K562 (cell line): ENCODE results near the gene ACE. TPM values are rescaled to one million over a fixed set of nuclear protein-coding genes. Genes with fewer than 3 reads are reported as not detected.
A peak's percentile ranks its signal among the peaks of the same experiment; 100 is the strongest.

Source experiments
- ATAC-seq: fragments of 200-7000 bp; cut with Tn5 transposase; 3 replicates; pipeline ENCODE4 v1.9.1; 2020; ENCODE audit warnings: moderate library complexity
- BruUV-seq: library from RNA; stranded (reverse); fragments of 400-500 nt; replicated peaks from 2 replicates; lab custom pipeline; 2021; lab: Mats Ljungman, UMichigan
- CTCF ChIA-PET: fragments of 300-600 bp; formaldehyde crosslinking; extraction: SDS; loops from one replicate; lab custom pipeline; 2021; ENCODE audit warnings: low intra/inter-chr PET ratio; lab: Yijun Ruan, JAX
- POLR2A ChIA-PET: fragments of 300-600, 350-650 bp; sonication (Branson Sonifier 250); formaldehyde crosslinking; extraction: SDS; loops from one replicate; lab custom pipeline; 2021; ENCODE audit warnings: antibody characterized with exemption, inconsistent platforms; lab: Yijun Ruan, JAX
- DNase-seq, 4 experiments: peaks; one replicate each; pipeline versions ENCODE4 v3.0.0 to v3.0.0-alpha.2; 2011 to 2018; ENCODE audit warnings: low spot score in 3 of 4, mixed read lengths in 3 of 4; ENCODE audit errors: extremely low read depth in 1 of 4
- FAIRE-seq: peaks from 2 replicates; lab custom pipeline; 2011; peaks lifted over from hg19 to GRCh38; lab: Jason Lieb, UNC
- H2AFZ ChIP-seq: 2 replicates; pipeline ENCODE4 v1.6.0; 2011; ENCODE audit warnings: low read depth, low read length, control low read depth, inconsistent platforms
- H3K27ac ChIP-seq: fragments of 200-600 bp; 3 replicates; pipeline ENCODE4 v1.8.0; 2011; ENCODE audit warnings: low read depth, mild to moderate bottlenecking, control low read depth, inconsistent platforms, low read length, moderate library complexity, mixed read lengths; ENCODE audit errors: extremely low read depth
- H3K27me3 ChIP-seq, 2 experiments: fragments of 300-600 bp in 1 of 2; 2 replicates in 1 of 2; 3 replicates in 1 of 2; pipeline versions ENCODE4 v1.6.0 to v1.8.0; 2011; ENCODE audit warnings: inconsistent platforms in 2 of 2, low read length in 2 of 2, mild to moderate bottlenecking in 1 of 2, mixed read lengths in 1 of 2, moderate library complexity in 1 of 2; ENCODE audit not compliant: control insufficient read depth in 2 of 2, insufficient read depth in 2 of 2
- H3K36me3 ChIP-seq: fragments of 300-600 bp; 3 replicates; pipeline ENCODE4 v1.8.0; 2011; ENCODE audit warnings: mild to moderate bottlenecking, low read length, inconsistent platforms; ENCODE audit not compliant: control insufficient read depth, insufficient read depth
- H3K4me1 ChIP-seq, 2 experiments: fragments of 200-600 bp in 1 of 2; replicated peaks in 1 of 2; 2 replicates in 1 of 2; 3 replicates in 1 of 2; pipeline versions ENCODE4 v1.5.1 to v1.8.0; 2011; ENCODE audit warnings: inconsistent platforms in 2 of 2, low read length in 2 of 2, mild to moderate bottlenecking in 1 of 2, mixed read lengths in 1 of 2, moderate library complexity in 1 of 2; ENCODE audit not compliant: control insufficient read depth in 2 of 2, insufficient read depth in 2 of 2
- H3K4me2 ChIP-seq: 2 replicates; pipeline ENCODE4 v1.6.1; 2011; ENCODE audit warnings: low read length, control low read depth, inconsistent platforms, mixed read lengths; ENCODE audit not compliant: insufficient read depth
- H3K4me3 ChIP-seq: fragments of 200-600 bp; sonication (generic), shearing (Covaris generic); 2 replicates; pipeline ENCODE4 v1.5.1; 2016; ENCODE audit warnings: control low read depth, inconsistent platforms
- H3K79me2 ChIP-seq: fragments of 200-600 bp; 3 replicates; pipeline ENCODE4 v1.8.0; 2011; ENCODE audit warnings: low read length, inconsistent platforms; ENCODE audit not compliant: control insufficient read depth, insufficient read depth
- H3K9ac ChIP-seq, 2 experiments: 2 replicates each; pipeline versions ENCODE4 v1.6.0 to v1.6.1; 2011; ENCODE audit warnings: low read depth in 2 of 2, low read length in 2 of 2, control low read depth in 1 of 2, inconsistent platforms in 1 of 2, mild to moderate bottlenecking in 1 of 2, mixed read lengths in 1 of 2; ENCODE audit not compliant: insufficient read depth in 1 of 2
- H3K9me1 ChIP-seq: one replicate; pipeline ENCODE4 v1.6.0; 2011; ENCODE audit warnings: inconsistent platforms, mild to moderate bottlenecking, low read length, moderate library complexity; ENCODE audit not compliant: control insufficient read depth, insufficient read depth
- H3K9me3 ChIP-seq: replicated peaks from 2 replicates; pipeline ENCODE4 v1.5.1; 2011; ENCODE audit warnings: low read depth, low read length, inconsistent platforms; ENCODE audit not compliant: control insufficient read depth, insufficient read depth
- H4K20me1 ChIP-seq: replicated peaks from 2 replicates; pipeline ENCODE4 v1.6.1; 2011; ENCODE audit warnings: low read length, inconsistent platforms, mixed read lengths; ENCODE audit not compliant: control insufficient read depth, insufficient read depth
- CHD1 ChIP-seq: fragments of 200-600 bp; sonication (generic); IDR thresholded peaks from one replicate; pipeline ENCODE4 v1.6.1; 2012; ENCODE audit warnings: mild to moderate bottlenecking, moderate library complexity, low read length, inconsistent platforms
- CTBP1 ChIP-seq: fragments of 450-650 bp; IDR thresholded peaks from 2 replicates; pipeline ENCODE4 v1.6.1; 2016; ENCODE audit warnings: borderline replicate concordance
- CXXC5 ChIP-seq: fragments of 250-450 bp; sonication (Bioruptor Pico); IDR thresholded peaks from 2 replicates; pipeline ENCODE4 v1.8.0; 2022; ENCODE audit warnings: inconsistent platforms, mild to moderate bottlenecking, moderate library complexity
- E2F6 ChIP-seq, 2 experiments: IDR thresholded peaks; 2 replicates each; pipeline ENCODE4 v1.6.1; 2011; ENCODE audit warnings: borderline replicate concordance in 1 of 2, control low read depth in 1 of 2, low read depth in 1 of 2, low read length in 1 of 2, mild to moderate bottlenecking in 1 of 2, mixed read lengths in 1 of 2, moderate library complexity in 1 of 2; ENCODE audit not compliant: insufficient read depth in 1 of 2, insufficient read length in 1 of 2, poor library complexity in 1 of 2, severe bottlenecking in 1 of 2; ENCODE audit errors: extremely low read depth in 1 of 2
- HMGXB4 ChIP-seq: sonication (generic); formaldehyde crosslinking; IDR thresholded peaks from 2 replicates; pipeline ENCODE4 v1.8.1; 2023; ENCODE audit warnings: mild to moderate bottlenecking, missing genetic modification reagents
- MITF ChIP-seq: IDR thresholded peaks from 2 replicates; pipeline ENCODE4 v1.6.1; 2014; ENCODE audit warnings: antibody characterized with exemption
- MXD1 ChIP-seq: fragments of 250-450 bp; sonication (Bioruptor Pico); IDR thresholded peaks from 2 replicates; pipeline ENCODE4 v1.8.0; 2021; ENCODE audit warnings: borderline replicate concordance, mild to moderate bottlenecking, moderate library complexity; ENCODE audit not compliant: poor library complexity, severe bottlenecking
- SAFB2 ChIP-seq: fragments of 200-400 bp; formaldehyde crosslinking; IDR thresholded peaks from 2 replicates; pipeline ENCODE4 v1.6.1; 2018; ENCODE audit warnings: borderline replicate concordance, low read length, low read depth, moderate library complexity; ENCODE audit not compliant: severe bottlenecking
- ZBTB17 ChIP-seq: fragments of 450-650 bp; formaldehyde crosslinking; IDR thresholded peaks from 2 replicates; pipeline ENCODE4 v1.4.0; 2020; ENCODE audit warnings: mild to moderate bottlenecking
- ZNF143 ChIP-seq: sonication (generic); formaldehyde crosslinking; IDR thresholded peaks from 2 replicates; pipeline ENCODE4 v1.9.0; 2022; ENCODE audit warnings: mild to moderate bottlenecking, missing genetic modification reagents
- ZNF766 ChIP-seq: fragments of 200-800 bp; sonication (Bioruptor generic); conservative IDR thresholded peaks from 2 replicates; pipeline ENCODE4 v1.6.1; 2016; ENCODE audit warnings: missing genetic modification characterization, missing compliant biosample characterization
- whole genome bisulfite sequencing: fragments of 100-300 bp; shearing (Covaris generic); methylation state at CpG from one replicate; pipeline ENCODE4 v1.1.6; 2016; ENCODE audit warnings: low coverage, mixed read lengths; ENCODE audit not compliant: insufficient coverage; ENCODE audit errors: missing lambda C conversion rate; 5-methylcytosine and 5-hydroxymethylcytosine counted together
- in situ Hi-C: fragments of 300-500 bp; cut with MboI; formaldehyde crosslinking; loops from 4 replicates; pipeline ENCODE4 v1.15.0; 2018; ENCODE audit warnings: inconsistent platforms, mixed read lengths
- intact Hi-C: fragments of 100-400 bp; cut with micrococcal nuclease; formaldehyde crosslinking; loops from 2 replicates; pipeline ENCODE4 v1.14.2; 2022
- polyA plus RNA-seq, 8 experiments: library from polyadenylated mRNA; depleted of rRNA in 4 of 8; stranded (reverse) in 5 of 8; unstranded in 3 of 8; fragments of >200 nt; fragmentation: Nextera tagmentation in 2 of 8; fragmentation: Illumina TruSeq in 1 of 8; extraction: Ambion mirVana in 2 of 8; extraction: Trizol in 1 of 8; gene quantifications; 2 replicates each; pipeline versions ENCODE4 v1.2.1 to v1.2.3, GENCODE V29; 2011 to 2014; ENCODE audit warnings: inconsistent platforms in 1 of 8, missing spikeins in 1 of 8
- total RNA-seq, 7 experiments: library from RNA; depleted of rRNA in 6 of 7; stranded (reverse); fragments of >200 nt in 6 of 7; fragmentation: Illumina TruSeq in 2 of 7; extraction: Trizol in 2 of 7; gene quantifications; 2 replicates each; pipeline versions ENCODE4 v1.2.1 to v1.2.3, GENCODE V29; 2011 to 2021; ENCODE audit warnings: low replicate concordance in 1 of 7

The ACE gene
- total and polyA plus RNA-seq, 9 of the 15 experiments (the other 6 are each of a cell fraction or from before 2014, with no cell fraction given), result 0.07 to 2.5 (median 0.47) TPM; not detected in 1

GRCh38 chr17:63447471-63448009, 29.3 kb upstream of the ACE start:
- H3K9me3 ChIP-seq, result no peaks in the 10 kb centered on the region
- ChIA-PET POLR2A (interaction anchor here (0.6 to 1.5 kb wide), 10 partner anchors 13 to 326 kb away, joined by 3 to 8 read pairs (median 4); partner anchors contain the start of genes CCDC47 and DDX42), CTCF (interaction anchor here (1.5 kb wide), 1 partner anchor 30 kb away, joined by 3 read pairs; no protein-coding TSS in a partner anchor)
- peak overlapping the region; percentile 94 to 96 for H3K9ac ChIP-seq
- FAIRE-seq (peak; percentile 37), DNase-seq (peak; percentile 50 to 60 (median 52)), ATAC-seq (peak; percentile 2; the same call in 2 of the 3 replicates)
- intact Hi-C loops (loop anchor here (2.0 kb wide), 2 partner anchors 15 to 31 kb away; no protein-coding TSS in a partner anchor), in situ Hi-C loops (loop anchor here (25.0 kb wide), 1 partner anchor 390 kb away; the partner anchor contains the start of genes FTSJ3, PSMC5 and SMARCD2)
- peaks cover 3% of the 10 kb centered on the region for H3K9me1 ChIP-seq
- H4K20me1 ChIP-seq, result peaks cover 3% of the 10 kb centered on the region; the same call in 1 of the 2 replicates
- H3K36me3 ChIP-seq, result no peaks in the 10 kb centered on the region
- H2AFZ ChIP-seq, result peak overlapping the region; percentile 88
- peak overlapping the region; percentile 42; the same call in 1 of the 2 replicates for H3K4me3 ChIP-seq
- peak overlapping the region; percentile 94 for H3K27ac ChIP-seq
- H3K79me2 ChIP-seq, result peaks cover 15% of the 10 kb centered on the region; the same call in 1 of the 3 replicates
- peak overlapping the region; percentile 84 for H3K4me2 ChIP-seq
- no TSS peak for BruUV-seq
- WGBS, result 17% methylated on average over 10 of the region's 12 CpGs
- H3K27me3 ChIP-seq, result no peaks in the 10 kb centered on the region
- peaks cover 34 to 50% of the 10 kb centered on the region in 2 experiments for H3K4me1 ChIP-seq
- TF ChIP-seq MITF (no peak), ZNF143 (CRISPR knock-in tag) (no peak), CXXC5 (CRISPR knock-in tag) (no peak), E2F6 (IDR thresholded peaks at IDR 0.05; ENCODE audit: borderline replicate concordance in 1 of 2, extremely low read depth in 1 of 2, insufficient read depth in 1 of 2, insufficient read length in 1 of 2, low read depth in 1 of 2, low read length in 1 of 2, poor library complexity in 1 of 2, severe bottlenecking in 1 of 2) (peak in 1 of 2 experiments; percentile 30), CHD1 (no peak), ZNF766 (CRISPR knock-in tag) (0 out of 2 replicates have a peak, but pooled peaks have one; percentile 46), MXD1 (CRISPR knock-in tag) (no peak), ZBTB17 (CRISPR knock-in tag) (0 out of 2 replicates have a peak, but pooled peaks have one; percentile 62), HMGXB4 (no peak), CTBP1 (no peak), SAFB2 (no peak)
